ENCODE data around the gene AHRR. TPM values are rescaled to one million over a fixed set of nuclear protein-coding genes. Genes with fewer than 3 reads are reported as not detected.
"Not testable (repeated sequence)": the region's sequence is repeated elsewhere in the genome, so short reads cannot be mapped to it uniquely, and the experiment has no call there.

AHRR gene
- total RNA-seq, 1 donor from 2014 or later: 2.6 TPM

GRCh38 chr5:383621-384020 is 62.1 kb downstream of the AHRR start:
- H3K36me3 ChIP-seq (ENCODE audit: control insufficient read depth, insufficient read depth, low read length): no peaks in the 10 kb centered on the region
- TF ChIP-seq, protein P1, sequence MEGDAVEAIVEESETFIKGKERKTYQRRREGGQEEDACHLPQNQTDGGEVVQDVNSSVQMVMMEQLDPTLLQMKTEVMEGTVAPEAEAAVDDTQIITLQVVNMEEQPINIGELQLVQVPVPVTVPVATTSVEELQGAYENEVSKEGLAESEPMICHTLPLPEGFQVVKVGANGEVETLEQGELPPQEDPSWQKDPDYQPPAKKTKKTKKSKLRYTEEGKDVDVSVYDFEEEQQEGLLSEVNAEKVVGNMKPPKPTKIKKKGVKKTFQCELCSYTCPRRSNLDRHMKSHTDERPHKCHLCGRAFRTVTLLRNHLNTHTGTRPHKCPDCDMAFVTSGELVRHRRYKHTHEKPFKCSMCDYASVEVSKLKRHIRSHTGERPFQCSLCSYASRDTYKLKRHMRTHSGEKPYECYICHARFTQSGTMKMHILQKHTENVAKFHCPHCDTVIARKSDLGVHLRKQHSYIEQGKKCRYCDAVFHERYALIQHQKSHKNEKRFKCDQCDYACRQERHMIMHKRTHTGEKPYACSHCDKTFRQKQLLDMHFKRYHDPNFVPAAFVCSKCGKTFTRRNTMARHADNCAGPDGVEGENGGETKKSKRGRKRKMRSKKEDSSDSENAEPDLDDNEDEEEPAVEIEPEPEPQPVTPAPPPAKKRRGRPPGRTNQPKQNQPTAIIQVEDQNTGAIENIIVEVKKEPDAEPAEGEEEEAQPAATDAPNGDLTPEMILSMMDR (IDR thresholded peaks at IDR 0.05; ENCODE audit: insufficient read depth, low read length, poor library complexity, severe bottlenecking): no peak

DNA sequence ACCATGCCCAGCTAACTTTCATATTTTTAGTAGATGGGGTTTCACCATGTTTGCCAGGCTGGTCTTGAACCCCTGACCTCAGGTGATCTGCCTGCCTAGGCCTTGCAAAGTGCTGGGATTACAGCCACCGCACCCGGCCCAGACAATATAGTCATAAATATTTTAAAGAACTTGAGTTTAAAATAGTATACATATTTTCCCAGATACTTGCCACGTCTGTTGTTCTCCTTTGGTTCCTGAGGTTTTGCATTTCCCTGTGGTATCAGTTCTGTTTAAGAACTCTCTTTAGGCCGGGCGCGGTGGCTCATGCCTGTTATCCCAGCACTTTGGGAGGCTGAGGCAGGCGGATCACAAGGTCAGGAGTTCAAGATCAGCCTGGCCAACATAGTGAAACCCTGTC is 63.1 kb downstream of the AHRR start:
- not testable (repeated sequence) for DNase-seq (ENCODE audit: low read depth); H3K4me3 ChIP-seq (ENCODE audit: low read depth, low read length); H3K36me3 ChIP-seq (ENCODE audit: control insufficient read depth, insufficient read depth, low read length); H3K27me3 ChIP-seq (ENCODE audit: control insufficient read depth, insufficient read depth, low read length)

More at GRCh38 chr5:383621-384020, 62.1 kb downstream of the AHRR start:
- H3K4me3 ChIP-seq (ENCODE audit: low read depth, low read length): no peak overlapping the region
- no peak for DNase-seq (ENCODE audit: low read depth)
- H3K27me3 ChIP-seq (ENCODE audit: control insufficient read depth, insufficient read depth, low read length): no peaks in the 10 kb centered on the region

DNA sequence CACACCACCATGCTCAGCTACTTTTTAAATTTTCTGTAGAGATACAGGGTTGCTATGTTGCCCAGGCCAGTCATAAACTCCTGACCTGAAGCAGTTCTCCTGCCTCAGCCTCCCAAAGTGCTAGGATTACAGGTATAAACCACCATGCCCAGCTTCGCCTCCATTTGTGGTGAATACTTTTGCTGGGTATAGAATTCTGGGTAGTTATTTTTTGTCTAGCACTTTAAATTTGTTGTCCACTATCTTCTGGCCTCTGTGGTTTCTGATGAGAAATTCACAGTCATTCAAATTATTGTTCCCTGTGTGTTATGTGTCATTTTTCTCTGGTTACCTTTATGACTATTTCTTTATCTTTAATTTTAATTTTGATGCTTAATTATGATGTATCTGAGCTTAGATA is 63.8 kb downstream of the AHRR start:
- no peaks in the 10 kb centered on the region for H3K36me3 ChIP-seq (ENCODE audit: control insufficient read depth, insufficient read depth, low read length)
- H3K4me3 ChIP-seq (ENCODE audit: low read depth, low read length): no peak overlapping the region
- no peak for DNase-seq (ENCODE audit: low read depth)
- H3K27me3 ChIP-seq (ENCODE audit: control insufficient read depth, insufficient read depth, low read length): no peaks in the 10 kb centered on the region
- TF ChIP-seq, protein P1 (IDR thresholded peaks at IDR 0.05; ENCODE audit: insufficient read depth, low read length, poor library complexity, severe bottlenecking): no peak

- no peaks in the 10 kb centered on the region for H3K27me3 ChIP-seq (ENCODE audit: control insufficient read depth, insufficient read depth, low read length)
- H3K36me3 ChIP-seq (ENCODE audit: control insufficient read depth, insufficient read depth, low read length): no peaks in the 10 kb centered on the region
- H3K4me3 ChIP-seq (ENCODE audit: low read depth, low read length): no peak overlapping the region
- DNase-seq (ENCODE audit: low read depth): no peak
- TF ChIP-seq, protein P1 (IDR thresholded peaks at IDR 0.05; ENCODE audit: insufficient read depth, low read length, poor library complexity, severe bottlenecking): no peak
Observed at GRCh38 chr5:386432-387341, 65.2 kb downstream of the AHRR start.

DNA sequence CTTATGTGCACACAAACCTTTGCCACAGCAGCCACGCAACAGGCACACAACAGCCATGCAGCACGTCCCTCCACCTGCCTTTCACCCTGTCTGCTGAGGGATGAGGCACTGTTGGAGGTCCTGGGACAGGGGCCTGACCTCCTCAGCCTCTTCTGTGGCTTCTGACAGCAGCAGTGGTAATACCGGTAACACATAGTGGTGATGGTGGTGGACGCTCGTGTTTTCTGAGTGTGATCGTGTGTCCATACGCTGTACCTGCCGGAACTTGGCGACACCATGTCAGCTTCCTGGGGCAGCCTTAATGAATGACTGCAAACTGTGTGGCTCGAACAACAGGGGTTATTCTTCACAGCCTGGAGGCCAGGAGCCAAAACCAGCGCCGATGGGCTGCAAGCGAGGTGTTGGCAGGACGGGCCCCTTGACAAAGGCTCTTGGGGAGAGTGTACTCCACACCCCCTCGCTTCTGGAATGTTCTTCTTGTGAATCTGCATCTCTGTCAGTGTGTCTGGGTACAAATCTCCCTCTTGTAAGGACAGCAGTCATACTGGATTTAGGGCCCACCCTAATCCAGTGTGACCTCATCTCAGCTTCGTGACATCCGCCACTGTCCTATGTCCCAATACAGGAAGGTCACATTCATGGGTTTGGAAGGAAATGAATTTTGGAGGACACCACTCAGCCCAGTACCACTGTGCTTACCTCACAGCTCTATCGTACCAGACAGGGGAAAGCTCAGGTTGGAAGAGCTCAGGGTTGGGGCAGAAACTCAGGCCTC is 66.2 kb downstream of the AHRR start:
- H3K4me3 ChIP-seq (ENCODE audit: low read depth, low read length): no peak overlapping the region
- no peaks in the 10 kb centered on the region for H3K36me3 ChIP-seq (ENCODE audit: control insufficient read depth, insufficient read depth, low read length)
- no peaks in the 10 kb centered on the region for H3K27me3 ChIP-seq (ENCODE audit: control insufficient read depth, insufficient read depth, low read length)
- TF ChIP-seq, protein P1 (IDR thresholded peaks at IDR 0.05; ENCODE audit: insufficient read depth, low read length, poor library complexity, severe bottlenecking): no peak
- no peak for DNase-seq (ENCODE audit: low read depth)
